Activated CD8-positive, alpha-beta memory T cell treated with anti-CD3 and anti-CD28 coated beads for 36 hours (primary cell): Measurements from ENCODE around the gene L3MBTL3. TPM values are rescaled to one million over a fixed set of nuclear protein-coding genes. Genes with fewer than 3 reads are reported as not detected.

ENCODE experiments used
- total RNA-seq, 2 experiments: library from RNA; stranded (reverse); gene quantifications; one replicate each; pipeline ENCODE4 v1.2.3, GENCODE V29; 2021

L3MBTL3 gene
- total RNA-seq, 2 experiments from 2014 or later, result 9.5 to 9.8 TPM

Other genes with a start within 250 kb of the L3MBTL3 start
- under 1 TPM in 1 of 2 experiments, not detected in 1; 0.38 TPM for gene TMEM244, start 157.3 kb upstream of the L3MBTL3 start, total RNA-seq
- 1 to 10 TPM; 4.6 to 4.7 TPM for gene SAMD3, start 204.4 kb downstream of the L3MBTL3 start, total RNA-seq